GM18519 (cell line): Measurements from ENCODE around the gene FMO4.
"Not testable (repeated sequence)": the region's sequence is repeated elsewhere in the genome, so short reads cannot be mapped to it uniquely, and the experiment has no call there.

Source experiments
- ATAC-seq: cut with Tn5 transposase; IDR thresholded peaks from one replicate; pipeline ENCODE4 v1.9.1; 2021; ENCODE audit warnings: mild to moderate bottlenecking, moderate library complexity; ENCODE audit not compliant: unreplicated experiment, low FRiP score

Gene FMO4

DNA sequence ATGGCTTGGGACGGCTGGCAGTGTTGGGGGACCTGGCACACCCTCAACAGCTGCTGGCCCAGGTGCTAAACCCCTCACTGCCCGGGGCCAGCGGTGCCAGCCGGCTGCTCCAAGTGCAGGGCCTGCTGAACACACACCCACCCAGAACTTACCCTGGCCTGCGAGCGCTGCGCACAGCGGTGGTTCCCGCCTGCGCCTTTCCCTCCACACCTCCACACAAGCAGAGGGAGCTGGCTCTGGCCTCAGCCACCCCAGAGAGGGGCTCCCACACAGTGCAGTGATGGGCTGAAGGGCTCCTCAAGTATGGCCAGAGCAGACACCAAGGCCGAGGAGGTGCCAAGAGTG lies 67.9 kb downstream of the FMO4 start:
- no peak for ATAC-seq

DNA sequence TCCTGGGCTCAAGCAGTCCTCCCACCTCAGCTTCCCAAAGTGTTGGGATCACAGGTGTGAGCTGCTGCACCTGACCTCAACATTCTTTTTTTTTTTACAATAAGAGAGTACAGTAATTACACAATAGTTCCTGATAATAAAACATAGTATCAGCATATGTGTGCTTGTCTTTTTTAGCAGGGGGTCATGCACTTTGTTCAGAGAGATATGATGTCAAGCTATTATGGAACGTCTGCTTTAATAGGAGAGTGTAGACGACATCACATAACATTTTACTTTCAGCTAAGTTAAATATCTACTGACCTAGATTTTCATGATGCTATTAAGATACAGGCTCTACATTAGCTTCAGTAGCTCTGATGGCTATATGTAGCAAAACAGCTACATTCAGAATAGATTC lies 70.5 kb downstream of the FMO4 start:
- ATAC-seq: no peak

DNA sequence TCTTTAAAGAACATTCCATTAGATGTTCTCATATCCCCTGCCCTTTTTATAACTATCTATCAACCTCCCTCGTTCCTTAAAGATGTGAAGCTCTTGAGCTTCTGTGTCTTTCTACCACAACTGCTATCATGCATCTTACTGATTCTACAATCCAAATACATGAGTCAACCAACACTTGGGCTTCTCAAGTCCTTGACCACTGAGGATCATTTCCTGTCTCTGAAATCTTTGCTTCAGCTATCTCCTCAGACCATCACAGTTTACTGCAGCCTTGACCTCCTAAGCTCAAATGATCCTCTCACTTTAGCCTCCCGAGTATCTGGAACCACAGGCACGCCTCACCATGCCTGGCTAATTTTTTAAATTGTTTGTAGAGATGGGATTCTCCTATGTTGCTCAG lies 75.2 kb downstream of the FMO4 start:
- ATAC-seq: no peak

DNA sequence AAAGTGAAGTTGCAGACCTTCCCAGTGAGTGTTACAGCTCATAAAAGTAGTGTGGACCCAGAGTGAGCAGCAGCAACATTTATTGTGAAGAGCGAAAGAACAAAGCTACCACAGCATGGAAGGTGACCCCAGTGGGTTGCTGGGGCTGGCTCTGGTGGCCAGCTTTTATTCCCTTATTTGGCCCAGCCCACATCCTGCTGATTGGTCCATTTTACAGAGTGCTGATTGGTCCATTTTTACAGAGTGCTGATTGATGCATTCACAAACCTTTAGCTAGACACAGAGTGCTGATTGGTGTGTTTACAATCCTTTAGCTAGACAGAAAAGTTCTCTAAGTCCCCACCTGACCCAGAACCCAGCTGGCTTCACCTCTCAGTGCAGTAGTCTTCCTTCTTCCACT lies 76.8 kb downstream of the FMO4 start:
- ATAC-seq: not testable (repeated sequence)
